Activated CD8-positive, alpha-beta memory T cell treated with anti-CD3 and anti-CD28 coated beads, Interleukin-2, amount 50 U/mL, for 1 hour (primary cell): ENCODE measurements around the gene KIF17.
A peak's percentile ranks its signal among the peaks of the same experiment; 100 is the strongest.

ENCODE experiments used
- DNase-seq: peaks from one replicate; pipeline ENCODE4 v3.0.0-alpha.2; 2020; ENCODE audit errors: extremely low read depth

KIF17 gene

GRCh38 chr1:20660847-20661206, 57.0 kb downstream of the KIF17 start:
- DNase-seq: no peak

- no peak for DNase-seq
These were observed 57.4 kb downstream of the KIF17 start for GRCh38 chr1:20660363-20660762.

- no peak for DNase-seq
These were observed 59.5 kb downstream of the KIF17 start for GRCh38 chr1:20658166-20658915.

- no peak for DNase-seq
These were observed 60.8 kb downstream of the KIF17 start for GRCh38 chr1:20657024-20657423.

- no peak for DNase-seq
These were observed 63.6 kb downstream of the KIF17 start for GRCh38 chr1:20654104-20654690.

- DNase-seq: no peak
These were observed 65.5 kb downstream of the KIF17 start for GRCh38 chr1:20652300-20652699.

- no peak for DNase-seq
These were observed 68.9 kb downstream of the KIF17 start for GRCh38 chr1:20648946-20649345.

- DNase-seq: no peak
These were observed 69.4 kb downstream of the KIF17 start for GRCh38 chr1:20648438-20648837.

- DNase-seq: no peak
These were observed 72.4 kb downstream of the KIF17 start for GRCh38 chr1:20645414-20645813.

GRCh38 chr1:20644416-20644815, 73.4 kb downstream of the KIF17 start:
- DNase-seq: no peak

GRCh38 chr1:20643080-20643479, 74.7 kb downstream of the KIF17 start:
- DNase-seq: no peak

GRCh38 chr1:20641975-20642374, 75.8 kb downstream of the KIF17 start:
- no peak for DNase-seq

GRCh38 chr1:20640183-20640597, 77.6 kb downstream of the KIF17 start:
- DNase-seq: no peak

- DNase-seq: no peak
These were observed 80.9 kb downstream of the KIF17 start for GRCh38 chr1:20636785-20637347.

- DNase-seq: no peak
These were observed 83.2 kb downstream of the KIF17 start for GRCh38 chr1:20634594-20635084.

- no peak for DNase-seq
These were observed 83.7 kb downstream of the KIF17 start for GRCh38 chr1:20634065-20634593.

GRCh38 chr1:20633190-20634064, 84.4 kb downstream of the KIF17 start, which contains the start of gene PINK1:
TSS of gene PINK1 (plus strand) at chr1:20633458. CDS start at chr1:20633549, 91 bp downstream.
- DNase-seq: peak; percentile 42

- DNase-seq: no peak
These were observed 85.4 kb downstream of the KIF17 start for GRCh38 chr1:20632386-20632785.

GRCh38 chr1:20630729-20631128, 87.1 kb downstream of the KIF17 start:
- DNase-seq: no peak

GRCh38 chr1:20626524-20626923, 91.3 kb downstream of the KIF17 start:
- DNase-seq: no peak

- DNase-seq: no peak
These were observed 91.7 kb downstream of the KIF17 start for GRCh38 chr1:20626098-20626427.
